ENCODE data around the gene F12. TPM values are rescaled to one million over a fixed set of nuclear protein-coding genes. Genes with fewer than 3 reads are reported as not detected.
A peak's percentile ranks its signal among the peaks of the same experiment; 100 is the strongest.

F12 gene
- total RNA-seq, 1 donor from 2014 or later, result 0.31 TPM

- no peak for DNase-seq
- Mint-ChIP-seq H3K36me3 (ENCODE audit: low read depth) (no peaks in the 10 kb centered on the region), H3K27ac (no peak overlapping the region), H3K9me3 (no peaks in the 10 kb centered on the region), H3K27me3 (peaks cover 13% of the 10 kb centered on the region), H3K4me1 (peaks cover 28% of the 10 kb centered on the region), H3K4me3 (no peak overlapping the region)
- no peak for TF ChIP-seq CTCF (IDR thresholded peaks at IDR 0.05)
- intact Hi-C loops (cut with micrococcal nuclease), result no loop called here
- ATAC-seq (ENCODE audit: low read depth), result no peak
- ChIA-PET CTCF (no interaction called here), POLR2A (no interaction called here)
Measured at GRCh38 chr5:177385720-177386119, 23.6 kb downstream of the F12 start.

- intact Hi-C loops (cut with micrococcal nuclease), result no loop called here
- CTCF ChIA-PET, result no interaction called here
- TF ChIP-seq CTCF (IDR thresholded peaks at IDR 0.05), result no peak
- H3K27me3 Mint-ChIP-seq, result peaks cover 11% of the 10 kb centered on the region
- H3K4me1 Mint-ChIP-seq, result peaks cover 13% of the 10 kb centered on the region
- H3K27ac Mint-ChIP-seq, result peak within 1 kb of the TSS; percentile 46
- no peaks in the 10 kb centered on the region for H3K9me3 Mint-ChIP-seq
- no peaks in the 10 kb centered on the region for H3K36me3 Mint-ChIP-seq (ENCODE audit: low read depth)
- no peak for ATAC-seq (ENCODE audit: low read depth)
- no peak within 1 kb of the TSS for H3K4me3 Mint-ChIP-seq
- DNase-seq, result no peak
- POLR2A ChIA-PET, result no interaction called here
Measured at GRCh38 chr5:177384134-177384533, 25.2 kb downstream of the F12 start, which contains the start of gene SLC34A1. Gene SLC34A1 (plus strand): TSS chr5:177384434. CDS start chr5:177385742, 1,308 bp downstream.

- H3K27me3 Mint-ChIP-seq, result peaks cover 11% of the 10 kb centered on the region
- DNase-seq (no peak), ATAC-seq (ENCODE audit: low read depth) (no peak)
- no peaks in the 10 kb centered on the region for H3K36me3 Mint-ChIP-seq (ENCODE audit: low read depth)
- ChIA-PET POLR2A (interaction anchor here (0.6 kb wide), 1 partner anchor 12 kb away, joined by 5 read pairs; no protein-coding TSS in a partner anchor), CTCF (interaction anchor here (0.8 to 0.9 kb wide), 2 partner anchors 58 to 65 kb away, joined by 3 read pairs; no protein-coding TSS in a partner anchor)
- no peak overlapping the region for H3K4me3 Mint-ChIP-seq
- no peaks in the 10 kb centered on the region for H3K9me3 Mint-ChIP-seq
- no peak overlapping the region for H3K27ac Mint-ChIP-seq
- peaks cover 3% of the 10 kb centered on the region for H3K4me1 Mint-ChIP-seq
- no peak for TF ChIP-seq CTCF (IDR thresholded peaks at IDR 0.05)
- intact Hi-C loops (cut with micrococcal nuclease), result loop anchor here (2.0 kb wide), 1 partner anchor 64 kb away; no protein-coding TSS in a partner anchor
Measured at GRCh38 chr5:177383181-177383580, 26.2 kb downstream of the F12 start.

GRCh38 chr5:177382423-177383029 is 26.8 kb downstream of the F12 start:
- H3K4me1 Mint-ChIP-seq, result peaks cover 3% of the 10 kb centered on the region
- no peaks in the 10 kb centered on the region for H3K9me3 Mint-ChIP-seq
- POLR2A ChIA-PET, result interaction anchor here (0.6 kb wide), 1 partner anchor 12 kb away, joined by 5 read pairs; no protein-coding TSS in a partner anchor
- CTCF ChIA-PET, result interaction anchor here (0.8 to 0.9 kb wide), 2 partner anchors 57 to 64 kb away, joined by 3 read pairs; no protein-coding TSS in a partner anchor
- DNase-seq, result no peak
- no peak for ATAC-seq (ENCODE audit: low read depth)
- intact Hi-C loops (cut with micrococcal nuclease), result loop anchor here (2.0 kb wide), 1 partner anchor 64 kb away; no protein-coding TSS in a partner anchor
- no peak for TF ChIP-seq CTCF (IDR thresholded peaks at IDR 0.05)
- H3K27ac Mint-ChIP-seq, result no peak overlapping the region
- H3K27me3 Mint-ChIP-seq, result peaks cover 11% of the 10 kb centered on the region
- no peaks in the 10 kb centered on the region for H3K36me3 Mint-ChIP-seq (ENCODE audit: low read depth)
- H3K4me3 Mint-ChIP-seq, result no peak overlapping the region

GRCh38 chr5:177380805-177381126 is 28.6 kb downstream of the F12 start:
- Mint-ChIP-seq H3K4me1 (peaks cover 3% of the 10 kb centered on the region), H3K27ac (no peak overlapping the region), H3K36me3 (ENCODE audit: low read depth) (no peaks in the 10 kb centered on the region), H3K4me3 (no peak overlapping the region), H3K27me3 (peaks cover 11% of the 10 kb centered on the region), H3K9me3 (no peaks in the 10 kb centered on the region)
- ChIA-PET POLR2A (no interaction called here), CTCF (no interaction called here)
- ATAC-seq (ENCODE audit: low read depth), result no peak
- no peak for TF ChIP-seq CTCF (IDR thresholded peaks at IDR 0.05)
- no peak for DNase-seq
- intact Hi-C loops (cut with micrococcal nuclease), result no loop called here
